Eye (tissue), 1 donor: ENCODE data around the gene CD9.
"Not testable (repeated sequence)": the region's sequence is repeated elsewhere in the genome, so short reads cannot be mapped to it uniquely, and the experiment has no call there.

Experiments
- DNase-seq: peaks from one replicate; pipeline ENCODE4 v3.0.0-alpha.2; 2015

Gene CD9

GRCh38 chr12:6199531-6200255, 507 bp upstream of the CD9 start:
- peak; percentile 80 for DNase-seq

- DNase-seq, result peak; percentile 59
These were observed 1.0 kb downstream of the CD9 start for GRCh38 chr12:6201213-6201608.

GRCh38 chr12:6201826-6202225, 1.6 kb downstream of the CD9 start:
- no peak for DNase-seq

GRCh38 chr12:6202304-6202703, 2.1 kb downstream of the CD9 start:
- no peak for DNase-seq

GRCh38 chr12:6202846-6203245, 2.6 kb downstream of the CD9 start:
- no peak for DNase-seq

- DNase-seq, result no peak
These were observed 3.4 kb downstream of the CD9 start for GRCh38 chr12:6203601-6204000.

- no peak for DNase-seq
These were observed 4.4 kb downstream of the CD9 start for GRCh38 chr12:6204533-6205143.

- peak; percentile 71 for DNase-seq
These were observed 4.9 kb downstream of the CD9 start for GRCh38 chr12:6205144-6205539.

- no peak for DNase-seq
These were observed 5.6 kb downstream of the CD9 start for GRCh38 chr12:6205761-6206160.

- no peak for DNase-seq
These were observed 6.1 kb downstream of the CD9 start for GRCh38 chr12:6206327-6206726.

GRCh38 chr12:6207259-6207925, 7.2 kb downstream of the CD9 start:
- no peak for DNase-seq

GRCh38 chr12:6208130-6208529, 7.9 kb downstream of the CD9 start:
- no peak for DNase-seq

- not testable (repeated sequence) for DNase-seq
These were observed 9.2 kb downstream of the CD9 start for GRCh38 chr12:6209428-6209827.

- peak; percentile 67 for DNase-seq
These were observed 11.2 kb downstream of the CD9 start for GRCh38 chr12:6211421-6211869.

GRCh38 chr12:6212086-6212485, 11.9 kb downstream of the CD9 start:
- no peak for DNase-seq

- no peak for DNase-seq
These were observed 13.8 kb downstream of the CD9 start for GRCh38 chr12:6213969-6214368.

GRCh38 chr12:6214633-6215032, 14.4 kb downstream of the CD9 start:
- no peak for DNase-seq

GRCh38 chr12:6215120-6215807, 15.1 kb downstream of the CD9 start:
- no peak for DNase-seq

- DNase-seq, result no peak
These were observed 15.8 kb downstream of the CD9 start for GRCh38 chr12:6215932-6216494.

GRCh38 chr12:6216581-6216980, 16.4 kb downstream of the CD9 start:
- no peak for DNase-seq

- DNase-seq, result no peak
These were observed 18.2 kb downstream of the CD9 start for GRCh38 chr12:6218347-6218925.

GRCh38 chr12:6219980-6220379, 19.8 kb downstream of the CD9 start:
- DNase-seq, result no peak

- no peak for DNase-seq
These were observed 20.9 kb downstream of the CD9 start for GRCh38 chr12:6221146-6221545.
